Endothelial cell of umbilical vein (primary cell): ENCODE data around the gene ENG.

Experiments used
- EZH2 ChIP-seq: IDR thresholded peaks from 2 replicates; pipeline ENCODE4 v1.6.1; 2012; ENCODE audit warnings: borderline replicate concordance, low read depth, mild to moderate bottlenecking, moderate library complexity, low read length, inconsistent platforms; ENCODE audit not compliant: severe bottlenecking
- FOS ChIP-seq: IDR thresholded peaks from 2 replicates; pipeline ENCODE4 v1.6.1; 2011; ENCODE audit warnings: mild to moderate bottlenecking, low read length, moderate library complexity, borderline replicate concordance; ENCODE audit not compliant: insufficient read depth
- GATA2 ChIP-seq: IDR thresholded peaks from 2 replicates; pipeline ENCODE4 v1.7.0; 2011; ENCODE audit warnings: low read depth, mild to moderate bottlenecking, moderate library complexity, mixed read lengths, low read length; ENCODE audit not compliant: insufficient read length, insufficient read depth
- TF ChIP-seq, protein P1 (sequence below), 2 donors: IDR thresholded peaks; 1 replicate in 1 of 2; 2 replicates in 1 of 2; pipeline ENCODE4 v1.5.1; 2011; ENCODE audit warnings: low read length in 2 of 2, mild to moderate bottlenecking in 2 of 2, moderate library complexity in 2 of 2, control low read depth in 1 of 2, inconsistent platforms in 1 of 2, low read depth in 1 of 2; ENCODE audit not compliant: insufficient read depth in 1 of 2; ENCODE audit errors: extremely low read depth in 1 of 2

DNA sequence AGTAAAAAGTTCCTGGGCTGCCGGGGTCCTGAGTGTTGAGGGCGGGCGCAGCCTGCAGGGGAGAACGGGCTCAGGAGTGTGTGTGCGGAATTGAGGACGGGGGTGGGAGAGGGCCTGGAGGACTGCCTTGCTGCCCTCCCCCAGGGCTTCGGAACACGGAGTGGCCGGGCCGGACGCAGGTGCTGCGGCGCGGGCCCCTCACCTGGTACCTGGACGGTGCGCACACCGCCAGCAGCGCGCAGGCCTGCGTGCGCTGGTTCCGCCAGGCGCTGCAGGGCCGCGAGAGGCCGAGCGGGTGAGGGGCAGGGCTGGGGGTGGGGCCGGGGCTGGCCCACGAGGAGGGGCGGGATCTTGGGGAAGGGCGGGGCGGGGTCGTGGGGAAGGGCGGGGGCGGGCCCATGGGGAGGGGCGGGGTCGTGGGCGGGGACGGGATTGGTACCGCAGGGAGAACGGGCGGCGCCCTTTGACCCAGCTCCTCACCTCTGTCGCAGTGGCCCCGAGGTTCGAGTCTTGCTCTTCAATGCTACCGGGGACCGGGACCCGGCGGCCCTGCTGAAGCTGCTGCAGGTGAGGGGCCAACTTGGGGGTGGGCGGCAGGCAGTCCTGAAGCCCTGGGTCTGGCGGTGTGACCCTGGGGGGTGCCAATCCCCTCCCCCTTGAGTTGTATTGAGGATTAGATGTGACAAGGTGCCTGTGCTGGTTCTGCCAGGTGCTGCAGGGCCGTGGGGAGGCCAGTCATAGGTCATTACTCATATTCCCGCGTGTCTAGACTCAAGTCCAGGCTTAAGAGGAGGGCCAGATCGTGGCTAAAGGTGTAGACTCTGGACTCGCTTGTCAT is 44.7 kb downstream of the ENG start:
- TF ChIP-seq, protein P1, sequence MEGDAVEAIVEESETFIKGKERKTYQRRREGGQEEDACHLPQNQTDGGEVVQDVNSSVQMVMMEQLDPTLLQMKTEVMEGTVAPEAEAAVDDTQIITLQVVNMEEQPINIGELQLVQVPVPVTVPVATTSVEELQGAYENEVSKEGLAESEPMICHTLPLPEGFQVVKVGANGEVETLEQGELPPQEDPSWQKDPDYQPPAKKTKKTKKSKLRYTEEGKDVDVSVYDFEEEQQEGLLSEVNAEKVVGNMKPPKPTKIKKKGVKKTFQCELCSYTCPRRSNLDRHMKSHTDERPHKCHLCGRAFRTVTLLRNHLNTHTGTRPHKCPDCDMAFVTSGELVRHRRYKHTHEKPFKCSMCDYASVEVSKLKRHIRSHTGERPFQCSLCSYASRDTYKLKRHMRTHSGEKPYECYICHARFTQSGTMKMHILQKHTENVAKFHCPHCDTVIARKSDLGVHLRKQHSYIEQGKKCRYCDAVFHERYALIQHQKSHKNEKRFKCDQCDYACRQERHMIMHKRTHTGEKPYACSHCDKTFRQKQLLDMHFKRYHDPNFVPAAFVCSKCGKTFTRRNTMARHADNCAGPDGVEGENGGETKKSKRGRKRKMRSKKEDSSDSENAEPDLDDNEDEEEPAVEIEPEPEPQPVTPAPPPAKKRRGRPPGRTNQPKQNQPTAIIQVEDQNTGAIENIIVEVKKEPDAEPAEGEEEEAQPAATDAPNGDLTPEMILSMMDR (IDR thresholded peaks at IDR 0.05; ENCODE audit: extremely low read depth in 1 of 2, insufficient read depth in 1 of 2, low read depth in 1 of 2, low read length in 2 of 2): no peak
- TF ChIP-seq EZH2: no peak
- no peak for TF ChIP-seq GATA2
- no peak for TF ChIP-seq FOS
